HepG2 (cell line): ENCODE measurements around the gene STUB1. TPM values are rescaled to one million over a fixed set of nuclear protein-coding genes. Genes with fewer than 3 reads are reported as not detected.

Experiments
- AKNA ChIP-seq: sonication (generic); formaldehyde crosslinking; IDR thresholded peaks from 2 replicates; pipeline ENCODE4 v1.4.0; 2020; ENCODE audit warnings: missing genetic modification reagents, borderline replicate concordance
- CENPT ChIP-seq: sonication (generic); formaldehyde crosslinking; IDR thresholded peaks from 2 replicates; pipeline ENCODE4 v1.8.0; 2022; ENCODE audit warnings: low read depth, mild to moderate bottlenecking, moderate library complexity, missing genetic modification reagents
- CTCF ChIP-seq: sonication (generic); formaldehyde crosslinking; IDR thresholded peaks from 2 replicates; pipeline ENCODE4 v1.5.0; 2020; ENCODE audit warnings: mild to moderate bottlenecking, missing genetic modification reagents, moderate library complexity
- DRAP1 ChIP-seq: IDR thresholded peaks from 2 replicates; pipeline ENCODE4 v1.6.1; 2016; ENCODE audit warnings: missing genetic modification reagents, missing compliant biosample characterization
- ELF4 ChIP-seq: sonication (generic); formaldehyde crosslinking; IDR thresholded peaks from 2 replicates; pipeline ENCODE4 v1.5.0; 2020; ENCODE audit warnings: missing genetic modification reagents, mild to moderate bottlenecking, moderate library complexity, borderline replicate concordance
- ETS1 ChIP-seq: sonication (generic); formaldehyde crosslinking; IDR thresholded peaks from 2 replicates; pipeline ENCODE4 v1.4.0; 2020; ENCODE audit warnings: missing genetic modification reagents
- HCFC1 ChIP-seq: fragments of 150-350 bp; IDR thresholded peaks from 2 replicates; pipeline ENCODE4 v1.6.1; 2014; ENCODE audit warnings: low read depth, low read length
- ZHX1 ChIP-seq: sonication (generic); formaldehyde crosslinking; IDR thresholded peaks from 2 replicates; pipeline ENCODE4 v1.8.1; 2022; ENCODE audit warnings: low read depth, mild to moderate bottlenecking, missing genetic modification reagents
- ZNF17 ChIP-seq: sonication (generic); formaldehyde crosslinking; IDR thresholded peaks from 2 replicates; pipeline ENCODE4 v1.5.0; 2020; ENCODE audit warnings: mild to moderate bottlenecking, missing genetic modification reagents
- ZSCAN31 ChIP-seq: sonication (generic); formaldehyde crosslinking; IDR thresholded peaks from 2 replicates; pipeline ENCODE4 v1.5.0; 2020; ENCODE audit warnings: low read depth, mild to moderate bottlenecking, missing genetic modification reagents
- polyA plus RNA-seq, 8 experiments: library from polyadenylated mRNA; depleted of rRNA in 3 of 8; stranded (reverse) in 7 of 8; unstranded in 1 of 8; fragments of >200 nt; fragmentation: Illumina TruSeq in 4 of 8; extraction: Trizol in 4 of 8; gene quantifications; 2 replicates each; pipeline versions ENCODE4 v1.2.1 to v1.2.3, GENCODE V29; 2011 to 2016; ENCODE audit warnings: low read depth in 4 of 8, missing spikeins in 1 of 8, mixed read lengths in 1 of 8; ENCODE audit not compliant: insufficient read depth in 1 of 8
- total RNA-seq, 5 experiments: library from RNA; depleted of rRNA; stranded (reverse); fragments of >200 nt; fragmentation: Illumina TruSeq; extraction: Trizol; gene quantifications; 2 replicates each; pipeline ENCODE4 v1.2.3, GENCODE V29; 2016; ENCODE audit warnings: low read depth in 1 of 5
- TF ChIP-seq, protein P1 (sequence below): sonication (generic); formaldehyde crosslinking; IDR thresholded peaks from 2 replicates; pipeline ENCODE4 v1.5.0; 2020; ENCODE audit warnings: mild to moderate bottlenecking, missing genetic modification reagents
- TF ChIP-seq, protein P2 (sequence below): IDR thresholded peaks from 2 replicates; pipeline ENCODE4 v1.6.1; 2016; ENCODE audit warnings: missing compliant biosample characterization, missing genetic modification reagents, borderline replicate concordance

The STUB1 gene
- total and polyA plus RNA-seq, 2 of the 13 experiments (the other 11 are each of a cell fraction or from before 2014, with no cell fraction given), result 52.9 to 78.2 TPM

- no peak for TF ChIP-seq ZNF17 (CRISPR knock-in tag)
- 0 out of 2 replicates have a peak, but pooled peaks have one; percentile 39 for TF ChIP-seq ZHX1 (CRISPR knock-in tag)
- no peak for TF ChIP-seq ELF4 (CRISPR knock-in tag)
- TF ChIP-seq HCFC1, result no peak
- TF ChIP-seq CTCF (CRISPR knock-in tag), result no peak
- no peak for TF ChIP-seq CENPT (CRISPR knock-in tag)
- TF ChIP-seq ETS1 (CRISPR knock-in tag), result no peak
- TF ChIP-seq, protein P1, sequence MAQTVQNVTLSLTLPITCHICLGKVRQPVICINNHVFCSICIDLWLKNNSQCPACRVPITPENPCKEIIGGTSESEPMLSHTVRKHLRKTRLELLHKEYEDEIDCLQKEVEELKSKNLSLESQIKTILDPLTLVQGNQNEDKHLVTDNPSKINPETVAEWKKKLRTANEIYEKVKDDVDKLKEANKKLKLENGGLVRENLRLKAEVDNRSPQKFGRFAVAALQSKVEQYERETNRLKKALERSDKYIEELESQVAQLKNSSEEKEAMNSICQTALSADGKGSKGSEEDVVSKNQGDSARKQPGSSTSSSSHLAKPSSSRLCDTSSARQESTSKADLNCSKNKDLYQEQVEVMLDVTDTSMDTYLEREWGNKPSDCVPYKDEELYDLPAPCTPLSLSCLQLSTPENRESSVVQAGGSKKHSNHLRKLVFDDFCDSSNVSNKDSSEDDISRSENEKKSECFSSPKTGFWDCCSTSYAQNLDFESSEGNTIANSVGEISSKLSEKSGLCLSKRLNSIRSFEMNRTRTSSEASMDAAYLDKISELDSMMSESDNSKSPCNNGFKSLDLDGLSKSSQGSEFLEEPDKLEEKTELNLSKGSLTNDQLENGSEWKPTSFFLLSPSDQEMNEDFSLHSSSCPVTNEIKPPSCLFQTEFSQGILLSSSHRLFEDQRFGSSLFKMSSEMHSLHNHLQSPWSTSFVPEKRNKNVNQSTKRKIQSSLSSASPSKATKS (CRISPR knock-in tag), result no peak
- no peak for TF ChIP-seq AKNA (CRISPR knock-in tag)
- TF ChIP-seq DRAP1 (CRISPR knock-in tag), result no peak
- no peak for TF ChIP-seq ZSCAN31 (CRISPR knock-in tag)
- TF ChIP-seq, protein P2, sequence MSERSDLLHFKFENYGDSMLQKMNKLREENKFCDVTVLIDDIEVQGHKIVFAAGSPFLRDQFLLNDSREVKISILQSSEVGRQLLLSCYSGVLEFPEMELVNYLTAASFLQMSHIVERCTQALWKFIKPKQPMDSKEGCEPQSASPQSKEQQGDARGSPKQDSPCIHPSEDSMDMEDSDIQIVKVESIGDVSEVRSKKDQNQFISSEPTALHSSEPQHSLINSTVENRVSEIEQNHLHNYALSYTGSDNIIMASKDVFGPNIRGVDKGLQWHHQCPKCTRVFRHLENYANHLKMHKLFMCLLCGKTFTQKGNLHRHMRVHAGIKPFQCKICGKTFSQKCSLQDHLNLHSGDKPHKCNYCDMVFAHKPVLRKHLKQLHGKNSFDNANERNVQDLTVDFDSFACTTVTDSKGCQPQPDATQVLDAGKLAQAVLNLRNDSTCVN (CRISPR knock-in tag), result no peak
Measured at GRCh38 chr16:700684-701584, 20.7 kb downstream of the STUB1 start (continued).
